Loucy (cell line): ENCODE measurements around the gene TRAPPC2B.

Experiments used
- H2AFZ ChIP-seq: fragments of 200-600 bp; sonication (generic); 2 replicates; pipeline ENCODE4 v1.6.0; 2016; ENCODE audit warnings: antibody characterized with exemption, mild to moderate bottlenecking, low read length, moderate library complexity
- H3F3A ChIP-seq: fragments of 200-600 bp; 2 replicates; pipeline ENCODE4 v1.6.0; 2016; ENCODE audit warnings: antibody characterized with exemption, low read depth, mild to moderate bottlenecking
- H3K27me3 ChIP-seq: fragments of 200-600 bp; sonication (generic); 2 replicates; pipeline ENCODE4 v1.6.1; 2014; ENCODE audit warnings: low read length, mild to moderate bottlenecking; ENCODE audit not compliant: insufficient read depth, poor library complexity, severe bottlenecking
- H3K36me3 ChIP-seq: fragments of 200-600 bp; sonication (generic); 2 replicates; pipeline ENCODE4 v1.6.1; 2016; ENCODE audit warnings: low read length; ENCODE audit not compliant: insufficient read depth
- H3K4me1 ChIP-seq: fragments of 200-600 bp; sonication (generic); 2 replicates; pipeline ENCODE4 v1.5.1; 2014; ENCODE audit warnings: low read length, mild to moderate bottlenecking; ENCODE audit not compliant: insufficient read depth, poor library complexity, severe bottlenecking
- H3K4me2 ChIP-seq: fragments of 200-600 bp; sonication (generic); 2 replicates; pipeline ENCODE4 v1.6.0; 2014; ENCODE audit warnings: antibody characterized with exemption, low read length, low read depth, mild to moderate bottlenecking; ENCODE audit not compliant: poor library complexity, severe bottlenecking
- H3K4me3 ChIP-seq: fragments of 200-600 bp; sonication (generic); 2 replicates; pipeline ENCODE4 v1.5.1; 2014; ENCODE audit warnings: low read length, mild to moderate bottlenecking, mixed read lengths; ENCODE audit not compliant: poor library complexity, severe bottlenecking
- H3K79me2 ChIP-seq: fragments of 200-600 bp; sonication (generic); 2 replicates; pipeline ENCODE4 v1.6.1; 2014; ENCODE audit warnings: low read length; ENCODE audit not compliant: insufficient read depth
- H3K9ac ChIP-seq: fragments of 200-600 bp; sonication (generic); 2 replicates; pipeline ENCODE4 v1.6.0; 2014; ENCODE audit warnings: mild to moderate bottlenecking, low read depth, low read length, moderate library complexity; ENCODE audit not compliant: poor library complexity, severe bottlenecking
- H3K9me2 ChIP-seq: fragments of 200-600 bp; sonication (generic); replicated peaks from 2 replicates; pipeline ENCODE4 v1.6.1; 2016; ENCODE audit warnings: low read depth, low read length, mixed read lengths
- H3K9me3 ChIP-seq: fragments of 200-600 bp; sonication (generic); 2 replicates; pipeline ENCODE4 v1.6.1; 2014; ENCODE audit warnings: mild to moderate bottlenecking, antibody characterized with exemption, low read length, low read depth; ENCODE audit not compliant: insufficient read depth
- H4K20me1 ChIP-seq: fragments of 200-600 bp; sonication (generic); 2 replicates; pipeline ENCODE4 v1.6.0; 2014; ENCODE audit warnings: antibody characterized with exemption, low read length, mild to moderate bottlenecking; ENCODE audit not compliant: insufficient read depth, poor library complexity, severe bottlenecking
- CTCF ChIP-seq: fragments of 200-600 bp; sonication (generic); conservative IDR thresholded peaks from 2 replicates; pipeline ENCODE4 v1.5.1; 2014; ENCODE audit warnings: mild to moderate bottlenecking, antibody characterized with exemption, low read length
- EZH2phosphoT487 ChIP-seq: fragments of 200-600 bp; IDR thresholded peaks from 2 replicates; pipeline ENCODE4 v1.6.1; 2018; ENCODE audit warnings: antibody characterized with exemption, mild to moderate bottlenecking, moderate library complexity, borderline replicate concordance

Gene TRAPPC2B

GRCh38 chr19:57355916-57356315 lies 7.4 kb upstream of the TRAPPC2B start:
- H4K20me1 ChIP-seq, result peaks cover 5% of the 10 kb centered on the region
- no peaks in the 10 kb centered on the region for H3K27me3 ChIP-seq
- no peaks in the 10 kb centered on the region for H3K9me3 ChIP-seq
- peaks cover 28% of the 10 kb centered on the region for H3K79me2 ChIP-seq
- H3K4me1 ChIP-seq, result peaks cover 7% of the 10 kb centered on the region
- TF ChIP-seq EZH2phosphoT487 (no peak), CTCF (no peak)
- no peak overlapping the region for H3K4me3 ChIP-seq
- H3K9ac ChIP-seq, result no peak overlapping the region
- no peak overlapping the region for H3K4me2 ChIP-seq
- no peak overlapping the region for H2AFZ ChIP-seq
- peaks cover 34% of the 10 kb centered on the region; the same call in 1 of the 2 replicates for H3K36me3 ChIP-seq
- H3K9me2 ChIP-seq, result no peaks in the 10 kb centered on the region
- no peaks in the 10 kb centered on the region; the same call in 1 of the 2 replicates for H3F3A ChIP-seq

GRCh38 chr19:57357406-57357805 lies 5.9 kb upstream of the TRAPPC2B start:
- H4K20me1 ChIP-seq, result no peaks in the 10 kb centered on the region
- H3K9ac ChIP-seq, result no peak overlapping the region
- H3K4me1 ChIP-seq, result peaks cover 4% of the 10 kb centered on the region
- H3K9me2 ChIP-seq, result no peaks in the 10 kb centered on the region
- H3K27me3 ChIP-seq, result no peaks in the 10 kb centered on the region
- peaks cover 15% of the 10 kb centered on the region for H3K79me2 ChIP-seq
- H3F3A ChIP-seq, result no peaks in the 10 kb centered on the region; the same call in 1 of the 2 replicates
- no peak overlapping the region for H2AFZ ChIP-seq
- H3K4me2 ChIP-seq, result no peak overlapping the region
- H3K4me3 ChIP-seq, result no peak overlapping the region
- peaks cover 34% of the 10 kb centered on the region; the same call in 1 of the 2 replicates for H3K36me3 ChIP-seq
- TF ChIP-seq CTCF (no peak), EZH2phosphoT487 (no peak)
- no peaks in the 10 kb centered on the region for H3K9me3 ChIP-seq

- no peak overlapping the region for H3K9ac ChIP-seq
- H3K9me3 ChIP-seq, result no peaks in the 10 kb centered on the region
- TF ChIP-seq CTCF (no peak), EZH2phosphoT487 (no peak)
- peaks cover 9% of the 10 kb centered on the region for H3K4me1 ChIP-seq
- H3K79me2 ChIP-seq, result peaks cover 9% of the 10 kb centered on the region
- H3F3A ChIP-seq, result no peaks in the 10 kb centered on the region; the same call in 1 of the 2 replicates
- H3K4me2 ChIP-seq, result no peak overlapping the region
- H2AFZ ChIP-seq, result no peak overlapping the region
- peaks cover 34% of the 10 kb centered on the region; the same call in 1 of the 2 replicates for H3K36me3 ChIP-seq
- H3K9me2 ChIP-seq, result no peaks in the 10 kb centered on the region
- H3K27me3 ChIP-seq, result no peaks in the 10 kb centered on the region
- H3K4me3 ChIP-seq, result no peak overlapping the region
- peaks cover 4% of the 10 kb centered on the region for H4K20me1 ChIP-seq
Measured at GRCh38 chr19:57359300-57359699, 4.1 kb upstream of the TRAPPC2B start.
